GM19463 (cell line): ENCODE measurements around the gene SRPK3.
"Not testable (repeated sequence)": the region's sequence is repeated elsewhere in the genome, so short reads cannot be mapped to it uniquely, and the experiment has no call there.

Experiments used
- ATAC-seq: cut with Tn5 transposase; IDR thresholded peaks from one replicate; pipeline ENCODE4 v1.9.1; 2021; ENCODE audit warnings: mild to moderate bottlenecking, moderate library complexity; ENCODE audit not compliant: unreplicated experiment

SRPK3 gene

GRCh38 chrX:153803211-153804099, 22.6 kb downstream of the SRPK3 start:
- ATAC-seq = no peak

GRCh38 chrX:153804100-153804595, 23.3 kb downstream of the SRPK3 start:
- no peak for ATAC-seq

GRCh38 chrX:153804621-153805020, 23.8 kb downstream of the SRPK3 start:
- no peak for ATAC-seq

- ATAC-seq = no peak
Measured at GRCh38 chrX:153805436-153805835, 24.6 kb downstream of the SRPK3 start.

GRCh38 chrX:153806999-153807575, 26.2 kb downstream of the SRPK3 start:
- ATAC-seq = no peak

GRCh38 chrX:153807976-153808375, 27.1 kb downstream of the SRPK3 start:
- ATAC-seq = no peak

- no peak for ATAC-seq
Measured at GRCh38 chrX:153812220-153812619, 31.4 kb downstream of the SRPK3 start.

GRCh38 chrX:153813161-153813560, 32.3 kb downstream of the SRPK3 start:
- no peak for ATAC-seq

GRCh38 chrX:153814591-153815315, 33.9 kb downstream of the SRPK3 start:
- no peak for ATAC-seq

- ATAC-seq = no peak
Measured at GRCh38 chrX:153816831-153817690, 36.2 kb downstream of the SRPK3 start.

GRCh38 chrX:153818064-153818463, 37.2 kb downstream of the SRPK3 start:
- not testable (repeated sequence) for ATAC-seq

- ATAC-seq = no peak
Measured at GRCh38 chrX:153818571-153819383, 37.9 kb downstream of the SRPK3 start.

- ATAC-seq = no peak
Measured at GRCh38 chrX:153819384-153820040, 38.7 kb downstream of the SRPK3 start.

GRCh38 chrX:153820601-153821000, 39.8 kb downstream of the SRPK3 start:
- no peak for ATAC-seq

- ATAC-seq = no peak
Measured at GRCh38 chrX:153821066-153821465, 40.2 kb downstream of the SRPK3 start.

- no peak for ATAC-seq
Measured at GRCh38 chrX:153824348-153824747, 43.5 kb downstream of the SRPK3 start.

- ATAC-seq = no peak
Measured at GRCh38 chrX:153825042-153825441, 44.2 kb downstream of the SRPK3 start.

GRCh38 chrX:153827016-153827415, 46.2 kb downstream of the SRPK3 start:
- no peak for ATAC-seq

- no peak for ATAC-seq
Measured at GRCh38 chrX:153827903-153828302, 47.1 kb downstream of the SRPK3 start.
